ENCODE data around the gene CRISP1. TPM values are rescaled to one million over a fixed set of nuclear protein-coding genes. Genes with fewer than 3 reads are reported as not detected.

CRISP1 gene
- total and polyA plus RNA-seq, 9 of the 15 experiments (the other 6 are each of a cell fraction or from before 2014, with no cell fraction given): not detected

GRCh38 chr6:49888742-49889431 is 22.6 kb upstream of the CRISP1 start (continued):
- TF ChIP-seq, protein P1, sequence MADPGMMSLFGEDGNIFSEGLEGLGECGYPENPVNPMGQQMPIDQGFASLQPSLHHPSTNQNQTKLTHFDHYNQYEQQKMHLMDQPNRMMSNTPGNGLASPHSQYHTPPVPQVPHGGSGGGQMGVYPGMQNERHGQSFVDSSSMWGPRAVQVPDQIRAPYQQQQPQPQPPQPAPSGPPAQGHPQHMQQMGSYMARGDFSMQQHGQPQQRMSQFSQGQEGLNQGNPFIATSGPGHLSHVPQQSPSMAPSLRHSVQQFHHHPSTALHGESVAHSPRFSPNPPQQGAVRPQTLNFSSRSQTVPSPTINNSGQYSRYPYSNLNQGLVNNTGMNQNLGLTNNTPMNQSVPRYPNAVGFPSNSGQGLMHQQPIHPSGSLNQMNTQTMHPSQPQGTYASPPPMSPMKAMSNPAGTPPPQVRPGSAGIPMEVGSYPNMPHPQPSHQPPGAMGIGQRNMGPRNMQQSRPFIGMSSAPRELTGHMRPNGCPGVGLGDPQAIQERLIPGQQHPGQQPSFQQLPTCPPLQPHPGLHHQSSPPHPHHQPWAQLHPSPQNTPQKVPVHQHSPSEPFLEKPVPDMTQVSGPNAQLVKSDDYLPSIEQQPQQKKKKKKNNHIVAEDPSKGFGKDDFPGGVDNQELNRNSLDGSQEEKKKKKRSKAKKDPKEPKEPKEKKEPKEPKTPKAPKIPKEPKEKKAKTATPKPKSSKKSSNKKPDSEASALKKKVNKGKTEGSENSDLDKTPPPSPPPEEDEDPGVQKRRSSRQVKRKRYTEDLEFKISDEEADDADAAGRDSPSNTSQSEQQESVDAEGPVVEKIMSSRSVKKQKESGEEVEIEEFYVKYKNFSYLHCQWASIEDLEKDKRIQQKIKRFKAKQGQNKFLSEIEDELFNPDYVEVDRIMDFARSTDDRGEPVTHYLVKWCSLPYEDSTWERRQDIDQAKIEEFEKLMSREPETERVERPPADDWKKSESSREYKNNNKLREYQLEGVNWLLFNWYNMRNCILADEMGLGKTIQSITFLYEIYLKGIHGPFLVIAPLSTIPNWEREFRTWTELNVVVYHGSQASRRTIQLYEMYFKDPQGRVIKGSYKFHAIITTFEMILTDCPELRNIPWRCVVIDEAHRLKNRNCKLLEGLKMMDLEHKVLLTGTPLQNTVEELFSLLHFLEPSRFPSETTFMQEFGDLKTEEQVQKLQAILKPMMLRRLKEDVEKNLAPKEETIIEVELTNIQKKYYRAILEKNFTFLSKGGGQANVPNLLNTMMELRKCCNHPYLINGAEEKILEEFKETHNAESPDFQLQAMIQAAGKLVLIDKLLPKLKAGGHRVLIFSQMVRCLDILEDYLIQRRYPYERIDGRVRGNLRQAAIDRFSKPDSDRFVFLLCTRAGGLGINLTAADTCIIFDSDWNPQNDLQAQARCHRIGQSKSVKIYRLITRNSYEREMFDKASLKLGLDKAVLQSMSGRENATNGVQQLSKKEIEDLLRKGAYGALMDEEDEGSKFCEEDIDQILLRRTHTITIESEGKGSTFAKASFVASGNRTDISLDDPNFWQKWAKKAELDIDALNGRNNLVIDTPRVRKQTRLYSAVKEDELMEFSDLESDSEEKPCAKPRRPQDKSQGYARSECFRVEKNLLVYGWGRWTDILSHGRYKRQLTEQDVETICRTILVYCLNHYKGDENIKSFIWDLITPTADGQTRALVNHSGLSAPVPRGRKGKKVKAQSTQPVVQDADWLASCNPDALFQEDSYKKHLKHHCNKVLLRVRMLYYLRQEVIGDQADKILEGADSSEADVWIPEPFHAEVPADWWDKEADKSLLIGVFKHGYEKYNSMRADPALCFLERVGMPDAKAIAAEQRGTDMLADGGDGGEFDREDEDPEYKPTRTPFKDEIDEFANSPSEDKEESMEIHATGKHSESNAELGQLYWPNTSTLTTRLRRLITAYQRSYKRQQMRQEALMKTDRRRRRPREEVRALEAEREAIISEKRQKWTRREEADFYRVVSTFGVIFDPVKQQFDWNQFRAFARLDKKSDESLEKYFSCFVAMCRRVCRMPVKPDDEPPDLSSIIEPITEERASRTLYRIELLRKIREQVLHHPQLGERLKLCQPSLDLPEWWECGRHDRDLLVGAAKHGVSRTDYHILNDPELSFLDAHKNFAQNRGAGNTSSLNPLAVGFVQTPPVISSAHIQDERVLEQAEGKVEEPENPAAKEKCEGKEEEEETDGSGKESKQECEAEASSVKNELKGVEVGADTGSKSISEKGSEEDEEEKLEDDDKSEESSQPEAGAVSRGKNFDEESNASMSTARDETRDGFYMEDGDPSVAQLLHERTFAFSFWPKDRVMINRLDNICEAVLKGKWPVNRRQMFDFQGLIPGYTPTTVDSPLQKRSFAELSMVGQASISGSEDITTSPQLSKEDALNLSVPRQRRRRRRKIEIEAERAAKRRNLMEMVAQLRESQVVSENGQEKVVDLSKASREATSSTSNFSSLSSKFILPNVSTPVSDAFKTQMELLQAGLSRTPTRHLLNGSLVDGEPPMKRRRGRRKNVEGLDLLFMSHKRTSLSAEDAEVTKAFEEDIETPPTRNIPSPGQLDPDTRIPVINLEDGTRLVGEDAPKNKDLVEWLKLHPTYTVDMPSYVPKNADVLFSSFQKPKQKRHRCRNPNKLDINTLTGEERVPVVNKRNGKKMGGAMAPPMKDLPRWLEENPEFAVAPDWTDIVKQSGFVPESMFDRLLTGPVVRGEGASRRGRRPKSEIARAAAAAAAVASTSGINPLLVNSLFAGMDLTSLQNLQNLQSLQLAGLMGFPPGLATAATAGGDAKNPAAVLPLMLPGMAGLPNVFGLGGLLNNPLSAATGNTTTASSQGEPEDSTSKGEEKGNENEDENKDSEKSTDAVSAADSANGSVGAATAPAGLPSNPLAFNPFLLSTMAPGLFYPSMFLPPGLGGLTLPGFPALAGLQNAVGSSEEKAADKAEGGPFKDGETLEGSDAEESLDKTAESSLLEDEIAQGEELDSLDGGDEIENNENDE (IDR thresholded peaks at IDR 0.05; ENCODE audit: low read depth, low read length): no peak
- TF ChIP-seq KHSRP (IDR thresholded peaks at IDR 0.05) (peak; percentile 89), BRD4 (IDR thresholded peaks at IDR 0.05) (no peak), XRCC4 (IDR thresholded peaks at IDR 0.05; ENCODE audit: extremely low read depth, insufficient read depth, insufficient read length) (no peak), SLC30A9 (CRISPR knock-in tag; IDR thresholded peaks at IDR 0.05) (no peak), ZNF592 (IDR thresholded peaks at IDR 0.05) (peak; percentile 19; the same call in 1 of the 2 replicates), FOXP1 (CRISPR knock-in tag; IDR thresholded peaks at IDR 0.05) (no peak), HNRNPUL1 (IDR thresholded peaks at IDR 0.05; ENCODE audit: low read length) (no peak), ZNF263 (CRISPR knock-in tag; IDR thresholded peaks at IDR 0.05; ENCODE audit: borderline replicate concordance) (no peak; the same call in 1 of the 2 replicates), KLF16 (IDR thresholded peaks at IDR 0.05) (peak; percentile 98)

Measured in K562 (cell line).